ENCODE data around the gene ZCCHC17. TPM values are rescaled to one million over a fixed set of nuclear protein-coding genes. Genes with fewer than 3 reads are reported as not detected.

Gene ZCCHC17
- total RNA-seq, 1 experiment from 2014 or later, result 29.3 TPM

- H3K9me3 Mint-ChIP-seq (ENCODE audit: unreplicated experiment), result no peaks in the 10 kb centered on the region
- intact Hi-C loops (cut with micrococcal nuclease), result no loop called here
- H3K27me3 Mint-ChIP-seq (ENCODE audit: insufficient read depth, unreplicated experiment), result no peaks in the 10 kb centered on the region
- no peak for TF ChIP-seq CTCF (IDR thresholded peaks at IDR 0.05; ENCODE audit: unreplicated experiment)
- POLR2A ChIA-PET, result no interaction called here
- no TSS peak for BruUV-seq (replicated peaks)
- CTCF ChIA-PET, result interaction anchor here (0.7 kb wide), 1 partner anchor 37 kb away, joined by 3 read pairs; no protein-coding TSS in a partner anchor
- no peak overlapping the region for H3K27ac Mint-ChIP-seq (ENCODE audit: low read depth, unreplicated experiment)
- DNase-seq (ENCODE audit: unreplicated experiment), result no peak
- H3K4me3 Mint-ChIP-seq (ENCODE audit: unreplicated experiment), result no peak overlapping the region
- H3K36me3 Mint-ChIP-seq (ENCODE audit: insufficient read depth, unreplicated experiment), result peaks cover 5% of the 10 kb centered on the region
- H3K4me1 Mint-ChIP-seq (ENCODE audit: insufficient read depth, unreplicated experiment), result peaks cover 13% of the 10 kb centered on the region
These were observed 81.2 kb downstream of the ZCCHC17 start for GRCh38 chr1:31378001-31378400.

- no peaks in the 10 kb centered on the region for H3K27me3 Mint-ChIP-seq (ENCODE audit: insufficient read depth, unreplicated experiment)
- intact Hi-C loops (cut with micrococcal nuclease), result no loop called here
- BruUV-seq (replicated peaks), result no TSS peak
- no peak for TF ChIP-seq CTCF (IDR thresholded peaks at IDR 0.05; ENCODE audit: unreplicated experiment)
- no peaks in the 10 kb centered on the region for H3K9me3 Mint-ChIP-seq (ENCODE audit: unreplicated experiment)
- no peak for DNase-seq (ENCODE audit: unreplicated experiment)
- H3K27ac Mint-ChIP-seq (ENCODE audit: low read depth, unreplicated experiment), result no peak overlapping the region
- peaks cover 5% of the 10 kb centered on the region for H3K36me3 Mint-ChIP-seq (ENCODE audit: insufficient read depth, unreplicated experiment)
- no peak overlapping the region for H3K4me3 Mint-ChIP-seq (ENCODE audit: unreplicated experiment)
- CTCF ChIA-PET, result no interaction called here
- H3K4me1 Mint-ChIP-seq (ENCODE audit: insufficient read depth, unreplicated experiment), result peaks cover 7% of the 10 kb centered on the region
- POLR2A ChIA-PET, result no interaction called here
These were observed 83.3 kb downstream of the ZCCHC17 start for GRCh38 chr1:31380181-31380580.

- POLR2A ChIA-PET, result no interaction called here
These were observed 84.8 kb downstream of the ZCCHC17 start for GRCh38 chr1:31381394-31382294.

More at GRCh38 chr1:31381394-31382294, 84.8 kb downstream of the ZCCHC17 start:
- peaks cover 5% of the 10 kb centered on the region for H3K36me3 Mint-ChIP-seq (ENCODE audit: insufficient read depth, unreplicated experiment)
- DNase-seq (ENCODE audit: unreplicated experiment), result no peak
- intact Hi-C loops (cut with micrococcal nuclease), result no loop called here
- no peak overlapping the region for H3K27ac Mint-ChIP-seq (ENCODE audit: low read depth, unreplicated experiment)
- BruUV-seq (replicated peaks), result no TSS peak
- no peak for TF ChIP-seq CTCF (IDR thresholded peaks at IDR 0.05; ENCODE audit: unreplicated experiment)
- H3K27me3 Mint-ChIP-seq (ENCODE audit: insufficient read depth, unreplicated experiment), result no peaks in the 10 kb centered on the region
- H3K4me3 Mint-ChIP-seq (ENCODE audit: unreplicated experiment), result no peak overlapping the region
- H3K9me3 Mint-ChIP-seq (ENCODE audit: unreplicated experiment), result no peaks in the 10 kb centered on the region
- CTCF ChIA-PET, result interaction anchor here (0.6 kb wide), 1 partner anchor 13 kb away, joined by 3 read pairs; no protein-coding TSS in a partner anchor
- peaks cover 3% of the 10 kb centered on the region for H3K4me1 Mint-ChIP-seq (ENCODE audit: insufficient read depth, unreplicated experiment)
